GM12878 (cell line): Measurements from ENCODE around the gene CACNA2D3. TPM values are rescaled to one million over a fixed set of nuclear protein-coding genes. Genes with fewer than 3 reads are reported as not detected.

Experiments
- ATAC-seq: fragments of 200-7000 bp; cut with Tn5 transposase; 3 replicates; pipeline ENCODE4 v1.9.1; 2020; ENCODE audit warnings: mild to moderate bottlenecking, moderate library complexity
- BruUV-seq: library from RNA; stranded (reverse); fragments of 400-500 nt; replicated peaks from 2 replicates; lab custom pipeline; 2021; lab: Mats Ljungman, UMichigan
- CTCF ChIA-PET: fragments of 300-600 bp; sonication (Branson Sonifier 250); formaldehyde crosslinking; extraction: SDS; loops from one replicate; lab custom pipeline; 2021; ENCODE audit warnings: inconsistent platforms; lab: Yijun Ruan, JAX
- POLR2A ChIA-PET: fragments of 350-600 bp; formaldehyde crosslinking; extraction: SDS; loops from one replicate; lab custom pipeline; 2021; ENCODE audit warnings: inconsistent platforms; lab: Charles Lee
- RAD21 ChIA-PET: fragments of 300-600 bp; sonication (Branson Sonifier 250); formaldehyde crosslinking; loops from one replicate; lab custom pipeline; 2023; ENCODE audit warnings: antibody characterized with exemption; ENCODE audit not compliant: unreplicated experiment; lab: Charles Lee
- SMC1A ChIA-PET: fragments of 300-600 bp; sonication (Branson Sonifier 250); formaldehyde crosslinking; loops from one replicate; lab custom pipeline; 2023; ENCODE audit not compliant: unreplicated experiment, uncharacterized antibody; lab: Charles Lee
- DNase-seq: peaks from one replicate; pipeline ENCODE4 v3.0.0-alpha.2; 2011; ENCODE audit warnings: low read depth, low spot score
- FAIRE-seq: peaks from 3 replicates; lab custom pipeline; 2011; peaks lifted over from hg19 to GRCh38; lab: Jason Lieb, UNC
- H2AFZ ChIP-seq: 2 replicates; pipeline ENCODE4 v1.6.0; 2011; ENCODE audit warnings: low read depth, low read length, control low read depth; ENCODE audit not compliant: control insufficient read depth
- H3K27ac ChIP-seq: 2 replicates; pipeline ENCODE4 v1.5.1; 2011; ENCODE audit warnings: control low read depth; ENCODE audit not compliant: control insufficient read depth, insufficient read depth
- H3K27me3 ChIP-seq, 2 experiments: replicated peaks in 1 of 2; 2 replicates each; pipeline versions ENCODE4 v1.6.0 to v1.6.1; 2011; ENCODE audit warnings: low read length in 1 of 2; ENCODE audit not compliant: control insufficient read depth in 2 of 2, insufficient read depth in 2 of 2
- H3K36me3 ChIP-seq, 2 experiments: 2 replicates each; pipeline ENCODE4 v1.5.1; 2011; ENCODE audit warnings: low read length in 1 of 2; ENCODE audit not compliant: control insufficient read depth in 2 of 2, insufficient read depth in 2 of 2
- H3K4me1 ChIP-seq: 2 replicates; pipeline ENCODE4 v1.6.1; 2011; ENCODE audit warnings: mild to moderate bottlenecking, low read length, moderate library complexity, mixed read lengths; ENCODE audit not compliant: control insufficient read depth, insufficient read depth
- H3K4me2 ChIP-seq: 2 replicates; pipeline ENCODE4 v1.6.0; 2011; ENCODE audit warnings: control low read depth; ENCODE audit not compliant: control insufficient read depth, insufficient read depth
- H3K4me3 ChIP-seq: fragments of 200-600 bp; sonication (generic); 2 replicates; pipeline ENCODE4 v1.5.1; 2016
- H3K79me2 ChIP-seq: 2 replicates; pipeline ENCODE4 v1.6.0; 2011; ENCODE audit warnings: low read length; ENCODE audit not compliant: control insufficient read depth, insufficient read depth
- H3K9ac ChIP-seq: 2 replicates; pipeline ENCODE4 v1.8.0; 2011; ENCODE audit warnings: low read length, control low read depth, mixed read lengths; ENCODE audit not compliant: control insufficient read depth, insufficient read depth
- H3K9me3 ChIP-seq: replicated peaks from 3 replicates; pipeline ENCODE4 v1.5.1; 2011; ENCODE audit warnings: mild to moderate bottlenecking, low read length; ENCODE audit not compliant: control insufficient read depth, insufficient read depth
- H4K20me1 ChIP-seq: 2 replicates; pipeline ENCODE4 v1.6.0; 2011; ENCODE audit not compliant: control insufficient read depth, insufficient read depth
- BHLHE40 ChIP-seq, 2 experiments: fragments of 450-650 bp in 1 of 2; IDR thresholded peaks; 2 replicates each; pipeline ENCODE4 v1.6.1; 2011 to 2017; ENCODE audit warnings: low read depth in 2 of 2, borderline replicate concordance in 1 of 2, improper control_type of control experiment in 1 of 2, low read length in 1 of 2, mild to moderate bottlenecking in 1 of 2
- DPF2 ChIP-seq: fragments of 450-650 bp; IDR thresholded peaks from 2 replicates; pipeline ENCODE4 v1.6.1; 2017; ENCODE audit warnings: mild to moderate bottlenecking
- EGR1 ChIP-seq, 2 experiments: IDR thresholded peaks; 1 replicate in 1 of 2; 2 replicates in 1 of 2; pipeline ENCODE4 v1.6.1; 2011 to 2012; ENCODE audit warnings: low read depth in 2 of 2, low read length in 2 of 2, borderline replicate concordance in 1 of 2, mild to moderate bottlenecking in 1 of 2, moderate library complexity in 1 of 2
- FOXM1 ChIP-seq: IDR thresholded peaks from 2 replicates; pipeline ENCODE4 v1.6.1; 2012; ENCODE audit warnings: low read depth, mild to moderate bottlenecking, inconsistent platforms, low read length, moderate library complexity
- KDM1A ChIP-seq: fragments of 200-600 bp; sonication (generic); IDR thresholded peaks from 2 replicates; pipeline ENCODE4 v1.6.1; 2016; ENCODE audit warnings: borderline replicate concordance
- NBN ChIP-seq: fragments of 450-650 bp; IDR thresholded peaks from 2 replicates; pipeline ENCODE4 v1.6.1; 2016
- NR2C1 ChIP-seq: fragments of 450-650 bp; IDR thresholded peaks from 2 replicates; pipeline ENCODE4 v1.6.1; 2017; ENCODE audit warnings: antibody characterized with exemption, mild to moderate bottlenecking, moderate library complexity
- RB1 ChIP-seq: fragments of 450-650 bp; formaldehyde crosslinking; IDR thresholded peaks from 2 replicates; pipeline ENCODE4 v1.6.1; 2017; ENCODE audit warnings: mild to moderate bottlenecking, borderline replicate concordance
- SP1 ChIP-seq: IDR thresholded peaks from one replicate; pipeline ENCODE4 v1.6.1; 2011; ENCODE audit warnings: low read depth, low read length
- SPI1 ChIP-seq: IDR thresholded peaks from 2 replicates; pipeline ENCODE4 v1.6.1; 2011; ENCODE audit warnings: low read depth, mild to moderate bottlenecking, low read length, moderate library complexity, borderline replicate concordance; ENCODE audit not compliant: insufficient read depth
- SREBF2 ChIP-seq: IDR thresholded peaks from 2 replicates; pipeline ENCODE4 v1.6.1; 2012; ENCODE audit warnings: mild to moderate bottlenecking, low read length
- SUZ12 ChIP-seq: fragments of 200-600 bp; sonication (generic); IDR thresholded peaks from one replicate; pipeline ENCODE4 v1.6.1; 2018; ENCODE audit warnings: antibody characterized with exemption, mild to moderate bottlenecking; ENCODE audit not compliant: unreplicated experiment
- TARDBP ChIP-seq: IDR thresholded peaks from 2 replicates; pipeline ENCODE4 v1.6.1; 2016; ENCODE audit warnings: borderline replicate concordance
- WRNIP1 ChIP-seq: IDR thresholded peaks from 2 replicates; pipeline ENCODE4 v1.6.1; 2011; ENCODE audit warnings: low read depth, low read length, improper control_type of control experiment, borderline replicate concordance
- WGBS: methylation state at CpG from one replicate; pipeline ENCODE4 v1.1.6; 2016; ENCODE audit warnings: low lambda C conversion rate; ENCODE audit not compliant: insufficient replicate concordance, insufficient coverage; ENCODE audit errors: missing lambda C conversion rate; 5-methylcytosine and 5-hydroxymethylcytosine counted together
- in situ Hi-C: fragments of 300-500 bp; cut with MboI; formaldehyde crosslinking; loops from 9 replicates; pipeline ENCODE4 v1.14.3; 2018; ENCODE audit warnings: mixed read lengths
- intact Hi-C: fragments of 100-400 bp; cut with micrococcal nuclease; formaldehyde crosslinking; loops from one replicate; pipeline ENCODE4 v1.14.2; 2022; ENCODE audit not compliant: unreplicated experiment
- polyA plus RNA-seq, 11 experiments: library from polyadenylated mRNA; depleted of rRNA in 4 of 11; unstranded in 6 of 11; stranded (reverse) in 5 of 11; fragments of >200 nt; fragmentation: Nextera tagmentation in 4 of 11; fragmentation: Illumina TruSeq in 1 of 11; extraction: Ambion mirVana in 4 of 11; extraction: Trizol in 1 of 11; gene quantifications; 1 replicate in 1 of 11; 2 replicates in 10 of 11; pipeline versions ENCODE4 v1.2.1 to v1.2.3, GENCODE V29; 2011 to 2016; ENCODE audit warnings: inconsistent platforms in 2 of 11, missing spikeins in 2 of 11, low read depth in 1 of 11
- total RNA-seq, 4 experiments: library from RNA; depleted of rRNA in 3 of 4; stranded (reverse); fragments of >200 nt in 3 of 4; fragmentation: Illumina TruSeq in 1 of 4; extraction: Trizol in 1 of 4; gene quantifications; 2 replicates each; pipeline versions ENCODE4 v1.2.1 to v1.2.3, GENCODE V29; 2013 to 2021
- TF ChIP-seq, protein P1 (sequence below): fragments of 450-650 bp; formaldehyde crosslinking; IDR thresholded peaks from 2 replicates; pipeline ENCODE4 v1.4.0; 2020; ENCODE audit warnings: mild to moderate bottlenecking, moderate library complexity
- TF ChIP-seq, protein P2 (sequence below): IDR thresholded peaks from 2 replicates; pipeline ENCODE4 v1.6.1; 2012; ENCODE audit warnings: low read depth, low read length, improper control_type of control experiment
- TF ChIP-seq, protein P3 (sequence below): fragments of 450-650 bp; IDR thresholded peaks from 2 replicates; pipeline ENCODE4 v1.6.1; 2017; ENCODE audit warnings: borderline replicate concordance

CACNA2D3 gene
- total and polyA plus RNA-seq, 10 of the 15 experiments (the other 5 are each of a cell fraction or from before 2014, with no cell fraction given): not detected

DNA sequence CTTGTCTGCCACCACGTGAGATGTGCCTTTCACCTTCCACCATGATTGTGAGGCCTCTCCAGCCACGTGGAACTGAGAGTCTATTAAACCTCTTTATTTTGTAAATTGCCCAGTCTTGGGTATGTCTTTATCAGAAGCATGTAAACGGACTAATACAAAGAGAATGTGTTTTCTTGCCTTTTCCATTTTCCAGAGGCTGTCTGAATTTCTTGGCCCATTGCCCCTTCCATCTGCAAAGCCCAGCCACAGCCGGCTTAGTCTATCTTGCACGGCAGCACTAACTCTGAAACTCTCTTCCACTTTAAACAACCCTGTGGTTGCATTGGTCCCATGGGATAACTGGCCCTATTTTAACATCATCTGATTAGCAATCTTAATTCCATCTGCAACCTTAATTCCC, 590.2 kb downstream of the CACNA2D3 start:
- BruUV-seq: no TSS peak
- CTCF ChIA-PET: no interaction called here
- in situ Hi-C loops: no loop called here
- TF ChIP-seq, protein P1, sequence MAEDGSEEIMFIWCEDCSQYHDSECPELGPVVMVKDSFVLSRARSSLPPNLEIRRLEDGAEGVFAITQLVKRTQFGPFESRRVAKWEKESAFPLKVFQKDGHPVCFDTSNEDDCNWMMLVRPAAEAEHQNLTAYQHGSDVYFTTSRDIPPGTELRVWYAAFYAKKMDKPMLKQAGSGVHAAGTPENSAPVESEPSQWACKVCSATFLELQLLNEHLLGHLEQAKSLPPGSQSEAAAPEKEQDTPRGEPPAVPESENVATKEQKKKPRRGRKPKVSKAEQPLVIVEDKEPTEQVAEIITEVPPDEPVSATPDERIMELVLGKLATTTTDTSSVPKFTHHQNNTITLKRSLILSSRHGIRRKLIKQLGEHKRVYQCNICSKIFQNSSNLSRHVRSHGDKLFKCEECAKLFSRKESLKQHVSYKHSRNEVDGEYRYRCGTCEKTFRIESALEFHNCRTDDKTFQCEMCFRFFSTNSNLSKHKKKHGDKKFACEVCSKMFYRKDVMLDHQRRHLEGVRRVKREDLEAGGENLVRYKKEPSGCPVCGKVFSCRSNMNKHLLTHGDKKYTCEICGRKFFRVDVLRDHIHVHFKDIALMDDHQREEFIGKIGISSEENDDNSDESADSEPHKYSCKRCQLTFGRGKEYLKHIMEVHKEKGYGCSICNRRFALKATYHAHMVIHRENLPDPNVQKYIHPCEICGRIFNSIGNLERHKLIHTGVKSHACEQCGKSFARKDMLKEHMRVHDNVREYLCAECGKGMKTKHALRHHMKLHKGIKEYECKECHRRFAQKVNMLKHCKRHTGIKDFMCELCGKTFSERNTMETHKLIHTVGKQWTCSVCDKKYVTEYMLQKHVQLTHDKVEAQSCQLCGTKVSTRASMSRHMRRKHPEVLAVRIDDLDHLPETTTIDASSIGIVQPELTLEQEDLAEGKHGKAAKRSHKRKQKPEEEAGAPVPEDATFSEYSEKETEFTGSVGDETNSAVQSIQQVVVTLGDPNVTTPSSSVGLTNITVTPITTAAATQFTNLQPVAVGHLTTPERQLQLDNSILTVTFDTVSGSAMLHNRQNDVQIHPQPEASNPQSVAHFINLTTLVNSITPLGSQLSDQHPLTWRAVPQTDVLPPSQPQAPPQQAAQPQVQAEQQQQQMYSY (CRISPR knock-in tag): no peak
- TF ChIP-seq RB1: no peak
- no peak for TF ChIP-seq NR2C1
- TF ChIP-seq NBN: no peak
- TF ChIP-seq, protein P2, sequence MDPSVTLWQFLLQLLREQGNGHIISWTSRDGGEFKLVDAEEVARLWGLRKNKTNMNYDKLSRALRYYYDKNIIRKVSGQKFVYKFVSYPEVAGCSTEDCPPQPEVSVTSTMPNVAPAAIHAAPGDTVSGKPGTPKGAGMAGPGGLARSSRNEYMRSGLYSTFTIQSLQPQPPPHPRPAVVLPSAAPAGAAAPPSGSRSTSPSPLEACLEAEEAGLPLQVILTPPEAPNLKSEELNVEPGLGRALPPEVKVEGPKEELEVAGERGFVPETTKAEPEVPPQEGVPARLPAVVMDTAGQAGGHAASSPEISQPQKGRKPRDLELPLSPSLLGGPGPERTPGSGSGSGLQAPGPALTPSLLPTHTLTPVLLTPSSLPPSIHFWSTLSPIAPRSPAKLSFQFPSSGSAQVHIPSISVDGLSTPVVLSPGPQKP: no peak
- TF ChIP-seq EGR1 (IDR thresholded peaks at IDR 0.05; ENCODE audit: borderline replicate concordance in 1 of 2, low read depth in 2 of 2, low read length in 2 of 2): no peak
- TF ChIP-seq SREBF2: no peak
- TF ChIP-seq, protein P3, sequence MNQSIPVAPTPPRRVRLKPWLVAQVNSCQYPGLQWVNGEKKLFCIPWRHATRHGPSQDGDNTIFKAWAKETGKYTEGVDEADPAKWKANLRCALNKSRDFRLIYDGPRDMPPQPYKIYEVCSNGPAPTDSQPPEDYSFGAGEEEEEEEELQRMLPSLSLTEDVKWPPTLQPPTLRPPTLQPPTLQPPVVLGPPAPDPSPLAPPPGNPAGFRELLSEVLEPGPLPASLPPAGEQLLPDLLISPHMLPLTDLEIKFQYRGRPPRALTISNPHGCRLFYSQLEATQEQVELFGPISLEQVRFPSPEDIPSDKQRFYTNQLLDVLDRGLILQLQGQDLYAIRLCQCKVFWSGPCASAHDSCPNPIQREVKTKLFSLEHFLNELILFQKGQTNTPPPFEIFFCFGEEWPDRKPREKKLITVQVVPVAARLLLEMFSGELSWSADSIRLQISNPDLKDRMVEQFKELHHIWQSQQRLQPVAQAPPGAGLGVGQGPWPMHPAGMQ: no peak
- TF ChIP-seq TARDBP: no peak
- no peak for TF ChIP-seq BHLHE40 (IDR thresholded peaks at IDR 0.05; ENCODE audit: borderline replicate concordance in 1 of 2, low read depth in 2 of 2, low read length in 1 of 2)
- TF ChIP-seq SPI1: no peak
- TF ChIP-seq FOXM1: no peak
- TF ChIP-seq DPF2: no peak
- TF ChIP-seq SUZ12: no peak
- no peak for TF ChIP-seq KDM1A
- no peak for TF ChIP-seq WRNIP1
- no peak for TF ChIP-seq SP1

More for the DNA sequence above, 590.2 kb downstream of the CACNA2D3 start:
- intact Hi-C loops: no loop called here
- POLR2A ChIA-PET: no interaction called here
- no peaks in the 10 kb centered on the region for H3K36me3 ChIP-seq
- no peak for DNase-seq
- H3K9me3 ChIP-seq: no peaks in the 10 kb centered on the region
- no peaks in the 10 kb centered on the region for H4K20me1 ChIP-seq
- no peak overlapping the region for H2AFZ ChIP-seq
- H3K4me2 ChIP-seq: no peak overlapping the region
- SMC1A ChIA-PET: no interaction called here
- H3K79me2 ChIP-seq: no peaks in the 10 kb centered on the region
- H3K9ac ChIP-seq: no peak overlapping the region
- no peak overlapping the region for H3K4me3 ChIP-seq
- H3K4me1 ChIP-seq: no peaks in the 10 kb centered on the region
- no peak for ATAC-seq
- FAIRE-seq: no peak
- RAD21 ChIA-PET: no interaction called here
- no peaks in the 10 kb centered on the region for H3K27me3 ChIP-seq
- no peak overlapping the region for H3K27ac ChIP-seq
- 21% methylated on average over 5 of the region's 5 CpGs for WGBS
